Activated CD8-positive, alpha-beta memory T cell treated with anti-CD3 and anti-CD28 coated beads, Interleukin-2, amount 50 U/mL, for 1 hour (primary cell): ENCODE results near the gene TOPAZ1.

Experiments used
- DNase-seq: peaks from one replicate; pipeline ENCODE4 v3.0.0-alpha.2; 2020; ENCODE audit errors: extremely low read depth

Gene TOPAZ1

DNA sequence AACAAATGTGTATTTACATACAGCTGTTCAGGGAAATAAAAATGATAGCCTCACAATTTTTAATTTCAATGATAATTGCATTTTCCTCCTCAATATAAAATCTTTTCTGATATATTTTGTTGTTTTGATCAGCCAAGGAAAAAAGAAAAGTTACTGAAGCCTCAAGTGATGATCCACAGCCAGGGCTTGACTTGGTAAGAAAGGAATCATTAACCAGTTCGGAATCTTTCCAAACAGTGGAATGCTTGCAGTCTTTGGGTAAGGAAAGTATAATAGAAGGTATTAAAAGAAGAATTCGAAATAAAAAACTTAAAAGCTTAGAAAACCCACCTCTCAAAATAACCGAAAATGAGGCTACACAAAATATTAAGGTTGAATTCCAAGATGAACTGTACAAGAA is 1.0 kb downstream of the TOPAZ1 start:
- no peak for DNase-seq

DNA sequence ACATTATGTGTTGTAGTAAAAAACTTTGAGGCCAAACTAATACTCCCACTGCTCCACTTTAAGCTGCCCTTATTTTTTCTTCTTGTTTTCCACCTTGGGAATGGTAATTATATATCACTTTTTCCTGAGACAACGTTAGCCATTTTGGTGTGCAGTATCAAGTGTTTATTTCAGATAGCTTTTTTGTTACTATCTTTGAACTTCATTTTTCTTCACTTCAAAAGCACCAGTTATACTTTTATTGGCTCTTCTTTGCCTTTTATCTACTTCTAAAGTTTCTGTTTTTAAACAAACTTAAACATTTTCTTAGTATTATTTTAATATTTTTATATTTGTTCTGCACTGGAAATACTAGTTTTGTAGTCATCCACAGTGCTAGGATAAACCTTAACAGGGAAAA is 6.5 kb downstream of the TOPAZ1 start:
- DNase-seq = no peak

DNA sequence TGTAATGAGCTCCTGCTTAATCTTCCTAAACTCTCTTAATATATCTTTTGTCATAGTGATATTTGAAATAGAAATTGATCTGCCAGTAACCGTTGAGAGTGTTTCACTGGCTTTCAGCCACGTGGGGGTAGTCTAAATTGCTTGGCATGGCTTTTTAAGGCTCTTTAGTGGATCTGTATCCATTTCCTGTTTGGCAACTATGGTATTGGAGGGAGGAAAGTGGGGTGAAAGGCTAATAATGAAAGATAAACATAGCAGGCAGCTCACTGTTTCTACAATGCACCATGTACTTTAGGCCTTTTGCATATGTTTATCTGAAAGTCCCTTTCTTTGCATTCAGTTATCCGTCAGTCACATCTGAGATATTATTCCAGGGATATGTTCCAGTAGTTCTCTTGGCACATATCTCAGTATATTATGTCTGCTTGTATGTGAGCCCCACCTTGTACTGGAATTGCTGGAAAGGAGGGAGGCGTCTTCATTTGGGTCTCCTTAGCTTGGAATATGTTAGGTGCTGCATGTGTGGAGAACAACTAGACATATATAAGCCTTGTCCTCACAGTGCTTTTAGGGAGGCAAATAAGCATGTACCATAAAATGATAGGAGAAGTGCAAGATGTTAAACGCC is 10.8 kb downstream of the TOPAZ1 start:
- DNase-seq = no peak

DNA sequence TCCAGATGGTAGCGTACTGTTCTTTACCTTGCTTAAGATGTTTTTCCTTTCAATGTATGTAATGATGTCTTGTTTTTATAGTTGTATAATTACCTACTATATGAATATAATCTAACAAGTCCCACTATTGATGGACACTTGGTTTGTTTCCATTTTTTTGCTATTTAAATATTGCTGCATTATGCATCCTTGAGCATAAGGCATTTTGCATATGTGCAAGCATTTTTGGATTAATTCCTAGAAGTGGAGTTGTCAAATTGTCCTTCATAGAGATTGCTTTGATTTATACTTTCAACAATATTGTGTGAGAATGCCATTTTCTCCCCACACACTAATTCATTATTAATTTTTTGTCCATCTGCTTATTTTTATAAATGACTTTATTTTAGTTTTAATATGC is 17.7 kb downstream of the TOPAZ1 start:
- DNase-seq = no peak

DNA sequence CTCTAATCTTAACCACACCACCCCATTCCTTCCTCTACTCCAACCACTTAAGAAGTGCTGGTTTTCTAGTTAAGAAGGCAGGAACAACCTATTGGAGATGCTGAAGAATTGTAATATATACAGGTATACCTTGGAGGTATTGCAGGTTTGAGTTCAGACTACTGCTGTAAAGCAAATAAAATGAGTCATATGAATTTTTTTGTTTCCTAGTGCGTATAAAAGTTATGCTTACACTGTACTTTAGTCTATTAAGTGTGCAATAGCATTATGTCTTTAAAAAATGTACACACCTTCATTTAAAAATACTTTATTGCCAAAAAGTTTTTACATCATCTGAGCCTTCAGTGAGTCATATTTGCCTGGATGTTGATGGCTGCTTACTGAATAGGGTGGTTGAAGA is 22.5 kb downstream of the TOPAZ1 start:
- DNase-seq = no peak

DNA sequence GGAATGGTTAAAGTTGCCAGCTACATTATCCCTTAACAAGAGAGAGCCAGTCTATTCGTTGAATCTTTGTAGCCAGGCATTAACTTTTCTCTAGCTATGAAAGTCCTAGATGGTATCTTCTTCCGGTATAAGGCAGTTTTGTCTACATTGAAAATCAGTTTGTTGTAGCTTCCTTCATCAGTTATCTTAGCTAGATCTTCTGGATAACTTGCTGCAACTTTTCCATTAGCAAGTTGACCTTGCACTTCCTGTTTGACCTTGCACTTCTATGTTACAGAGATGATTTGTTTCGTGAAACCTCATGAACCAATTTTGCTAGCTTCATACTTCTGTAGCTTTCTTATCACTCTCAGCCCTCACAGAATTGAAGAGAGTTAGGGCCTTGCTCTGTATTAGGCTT is 24.1 kb downstream of the TOPAZ1 start:
- DNase-seq = no peak

DNA sequence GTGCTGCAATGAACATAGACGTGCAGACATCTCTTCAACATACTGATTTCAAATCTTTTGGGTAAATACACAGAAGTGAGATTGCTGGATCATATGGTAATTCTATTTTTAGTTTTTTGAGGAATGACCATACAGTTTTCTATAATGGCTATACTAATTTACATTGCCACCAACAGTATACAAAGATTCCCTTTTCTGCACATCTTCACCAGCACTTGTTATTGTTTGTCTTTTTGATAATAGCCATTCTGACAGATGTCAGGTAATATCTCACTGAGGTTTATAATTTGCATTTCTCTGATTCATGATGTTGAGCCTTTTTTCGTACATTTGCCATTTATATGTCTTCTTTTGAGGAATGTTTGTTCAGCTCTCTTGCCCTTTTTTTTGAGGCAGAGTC is 30.5 kb downstream of the TOPAZ1 start:
- DNase-seq = no peak

DNA sequence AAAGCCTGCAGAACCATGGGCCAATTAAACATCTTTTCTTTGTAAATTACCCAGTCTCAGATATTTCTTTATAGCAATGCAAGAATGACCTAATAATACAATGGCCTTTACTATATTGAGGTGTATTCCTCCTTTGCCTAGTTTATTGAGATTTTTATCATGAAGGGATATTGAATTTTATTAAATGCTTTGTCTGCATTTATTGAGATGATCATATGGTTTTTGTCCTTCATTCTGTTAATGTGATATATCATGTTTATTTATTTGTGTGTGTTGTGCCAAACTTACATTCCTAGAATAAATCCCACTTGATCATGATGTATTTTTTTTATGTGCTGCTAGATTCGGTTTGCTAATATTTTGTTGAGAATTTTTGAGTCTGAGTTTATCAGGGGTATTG is 36.2 kb downstream of the TOPAZ1 start:
- no peak for DNase-seq

DNA sequence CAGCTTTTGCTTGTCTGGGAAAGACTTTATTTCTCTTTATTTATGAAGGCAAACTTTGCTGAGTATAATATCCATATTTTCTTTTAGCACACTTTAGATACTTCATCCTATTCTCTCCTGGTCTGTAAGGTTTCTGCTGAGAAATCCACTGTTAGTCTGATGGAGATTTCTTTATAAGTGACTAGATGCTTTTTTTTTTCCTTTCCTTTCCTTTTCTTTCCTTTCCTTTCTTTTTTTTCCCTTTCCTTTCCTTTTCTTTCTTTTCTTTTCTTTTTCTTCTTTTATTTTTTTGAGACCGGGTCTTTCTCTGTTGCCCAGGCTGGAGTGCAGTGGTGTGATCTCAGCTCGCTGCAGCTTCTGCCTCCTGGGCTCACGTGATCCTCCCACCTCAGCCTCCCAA is 38.4 kb downstream of the TOPAZ1 start:
- no peak for DNase-seq

DNA sequence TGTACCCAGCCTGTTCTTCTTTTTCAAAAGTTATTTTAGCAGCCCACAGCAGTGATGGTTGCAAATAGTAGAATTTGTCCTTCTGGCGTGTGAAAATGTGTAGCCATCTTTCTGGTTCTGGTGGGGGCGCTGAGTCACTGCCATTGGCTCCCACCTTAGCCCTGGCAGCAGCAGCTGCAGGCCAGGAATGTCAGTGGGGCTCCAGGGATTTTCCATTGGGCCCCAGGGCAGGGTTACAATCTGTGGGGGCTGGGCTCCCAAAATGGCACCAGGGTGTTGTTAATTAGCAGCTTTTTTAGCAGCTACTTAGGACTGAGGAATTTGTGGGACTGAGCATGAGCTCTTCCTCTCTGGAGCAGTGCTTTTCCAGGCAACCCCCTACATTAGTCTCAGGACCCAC is 38.9 kb downstream of the TOPAZ1 start:
- no peak for DNase-seq

DNA sequence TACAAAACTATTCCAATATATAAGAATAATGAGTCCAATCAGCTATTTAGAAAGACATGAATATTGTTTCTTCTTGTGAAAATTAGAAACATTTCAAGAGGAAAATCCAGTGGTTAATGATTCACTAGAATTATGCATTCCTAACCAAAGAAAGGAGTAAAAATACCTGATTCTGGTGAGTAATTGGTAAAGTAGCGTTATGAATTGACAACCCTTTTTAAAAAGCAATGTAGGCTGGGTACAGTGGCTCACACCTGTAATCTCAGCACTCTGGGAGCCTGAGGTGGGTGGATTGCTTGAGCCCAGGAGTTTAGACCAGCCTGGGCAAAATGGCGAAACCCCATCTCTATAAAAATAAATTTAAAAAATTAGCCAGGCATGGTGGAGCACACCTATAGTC is 43.3 kb downstream of the TOPAZ1 start:
- DNase-seq = no peak

DNA sequence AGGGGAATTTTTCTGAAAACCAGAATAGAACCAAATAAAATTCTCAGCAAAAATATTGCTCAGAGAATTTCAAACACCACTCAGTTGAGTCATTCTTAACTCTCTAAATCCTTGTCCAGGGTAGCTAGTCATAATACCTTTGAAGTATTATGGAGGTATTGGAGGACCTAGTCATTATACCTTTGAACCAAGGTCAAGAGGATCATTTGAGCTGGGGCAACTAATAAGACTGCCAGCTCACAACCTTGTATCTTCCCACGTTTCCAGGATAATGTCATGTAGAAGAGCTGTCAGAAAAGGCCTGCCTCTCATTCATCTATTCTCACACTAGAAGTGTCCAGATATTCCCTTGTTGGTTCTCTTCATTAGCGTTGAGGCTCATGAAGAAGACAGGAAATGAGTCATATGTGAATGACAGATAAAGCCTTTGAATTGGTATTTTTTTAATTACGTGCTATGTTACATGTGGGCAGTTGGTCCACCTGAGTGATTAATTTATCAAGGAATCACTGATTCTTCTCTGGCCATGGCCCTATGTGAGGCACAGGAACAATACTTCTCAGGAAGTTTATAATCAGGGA is 48.3 kb downstream of the TOPAZ1 start:
- DNase-seq = no peak

DNA sequence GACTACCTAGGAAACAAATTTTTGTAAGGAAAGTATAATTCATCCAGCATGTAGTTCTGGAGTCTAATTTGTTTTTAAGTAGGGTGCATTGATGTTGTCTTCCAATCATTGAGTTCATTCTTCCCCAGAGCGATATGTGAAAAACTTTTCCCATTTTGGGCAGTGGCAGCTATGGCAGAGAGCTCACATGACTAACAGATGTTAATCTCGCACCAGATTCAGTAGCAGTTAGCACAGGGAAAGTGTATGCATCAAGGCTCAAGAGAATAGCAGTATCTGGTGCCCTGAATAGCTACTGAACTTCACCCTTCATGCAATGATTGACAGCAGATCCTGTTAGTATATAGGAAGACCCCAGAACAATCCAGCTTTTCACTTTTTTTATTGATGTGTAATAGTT is 50.6 kb downstream of the TOPAZ1 start:
- no peak for DNase-seq

DNA sequence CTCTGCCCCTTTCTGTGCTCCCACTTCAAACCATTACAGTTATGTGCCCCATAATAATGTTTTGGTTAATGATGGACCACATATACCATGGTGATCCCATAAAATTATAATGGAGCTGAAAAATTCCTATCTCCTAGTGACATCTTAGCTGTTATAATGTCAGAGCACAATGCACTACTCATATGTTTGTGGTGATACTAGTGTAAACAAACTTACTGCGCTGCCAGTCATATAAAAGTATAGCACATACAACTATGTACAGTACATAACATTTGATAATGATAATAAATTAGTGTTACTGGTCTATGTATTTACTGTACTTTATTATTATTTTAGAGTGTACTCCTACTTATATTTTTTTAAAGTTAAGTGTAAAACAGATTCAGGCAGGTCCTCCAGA is 51.3 kb downstream of the TOPAZ1 start:
- no peak for DNase-seq

DNA sequence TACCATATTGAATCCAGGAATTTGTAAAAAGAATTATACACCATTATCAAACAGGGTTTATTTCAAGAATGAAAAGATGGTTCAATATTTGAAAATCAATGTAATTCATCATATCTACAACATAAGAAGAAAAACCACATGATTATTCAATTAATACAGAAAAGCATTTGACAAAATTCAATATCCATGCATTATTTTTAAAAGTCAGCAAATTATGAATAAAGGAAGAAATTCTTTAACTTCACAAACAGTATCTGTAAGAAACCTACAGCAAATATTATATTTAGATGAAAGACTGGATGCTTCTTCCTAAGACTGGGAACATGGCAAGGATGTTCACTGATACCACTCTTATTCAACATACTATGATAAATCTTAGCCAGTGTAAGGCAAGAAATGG is 55.6 kb downstream of the TOPAZ1 start:
- DNase-seq = no peak

DNA sequence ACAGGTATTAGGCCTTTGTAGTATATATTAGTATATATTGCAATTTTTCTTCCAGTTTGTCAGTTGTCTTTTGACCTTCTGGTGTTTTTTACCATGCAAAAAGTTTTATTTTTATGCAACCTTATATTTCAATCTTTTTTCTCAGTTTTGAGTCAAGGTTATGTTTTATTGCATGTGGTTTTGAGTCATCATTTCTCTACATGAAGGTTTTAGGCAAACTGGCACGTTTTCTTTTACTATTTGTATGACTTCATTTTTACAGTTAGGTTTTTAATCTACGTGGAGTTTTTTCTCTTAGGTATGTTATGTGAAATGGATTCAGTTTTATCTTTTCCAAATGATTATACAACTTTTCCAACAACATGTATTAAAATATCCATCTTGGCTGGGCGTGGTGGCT is 60.1 kb downstream of the TOPAZ1 start:
- DNase-seq = no peak

DNA sequence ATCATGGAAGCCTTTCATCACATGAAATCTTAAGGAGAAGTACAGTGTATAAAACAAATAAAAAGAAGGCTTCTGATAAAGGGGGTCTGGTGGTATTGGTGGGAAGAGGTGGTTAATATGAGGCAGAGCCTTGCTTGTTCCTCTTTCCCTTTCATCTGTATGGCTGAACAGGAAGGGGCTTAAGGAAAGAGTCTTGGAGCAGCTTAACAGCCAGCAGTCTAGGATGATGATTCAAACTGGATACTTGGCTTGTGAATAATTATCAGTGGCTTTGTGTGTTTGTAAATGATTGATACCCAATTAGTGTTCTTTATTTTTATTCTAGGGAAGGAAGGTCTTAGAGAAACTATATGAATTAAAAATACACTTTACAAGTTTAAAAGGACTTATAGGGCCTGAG is 67.8 kb downstream of the TOPAZ1 start:
- DNase-seq = no peak

DNA sequence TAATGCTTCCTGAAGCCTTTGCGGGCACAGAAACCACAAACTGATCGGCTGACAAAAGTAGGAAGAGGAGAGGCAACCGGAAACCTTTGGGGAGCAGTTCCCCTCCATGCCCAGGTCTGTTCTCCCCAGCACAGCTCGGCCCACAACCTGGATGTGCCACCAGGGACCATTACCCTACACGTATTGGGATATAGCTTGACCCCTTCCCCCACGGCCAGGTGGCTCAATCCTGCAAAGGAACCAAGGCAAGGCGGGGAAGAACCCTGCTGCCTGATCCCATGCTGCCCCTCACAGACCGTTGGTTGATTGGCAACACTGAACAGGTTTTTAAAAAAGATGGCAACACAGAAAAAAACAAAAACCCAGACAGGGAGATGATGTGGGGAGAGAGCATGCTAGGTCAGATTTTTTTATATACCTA is 77.2 kb downstream of the TOPAZ1 start:
- no peak for DNase-seq

DNA sequence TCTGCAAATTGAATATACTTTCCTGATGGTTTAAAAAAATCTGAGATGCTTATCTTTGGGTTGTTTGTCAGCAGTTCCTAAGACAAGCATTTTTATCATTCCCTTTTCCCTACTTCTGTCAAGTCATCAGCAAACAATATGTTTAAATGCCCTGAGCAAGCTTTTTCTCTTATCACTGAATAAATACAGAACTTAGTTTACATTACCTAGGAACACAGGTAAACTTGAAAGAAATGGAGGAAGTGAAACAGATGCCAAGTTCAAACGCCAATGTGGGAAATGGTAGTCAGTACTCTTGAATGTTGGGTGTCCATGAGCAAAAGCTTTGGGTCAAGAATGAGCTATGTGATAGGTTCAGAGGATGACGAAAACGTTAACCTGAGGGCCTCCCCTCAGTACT is 79.6 kb downstream of the TOPAZ1 start:
- no peak for DNase-seq

DNA sequence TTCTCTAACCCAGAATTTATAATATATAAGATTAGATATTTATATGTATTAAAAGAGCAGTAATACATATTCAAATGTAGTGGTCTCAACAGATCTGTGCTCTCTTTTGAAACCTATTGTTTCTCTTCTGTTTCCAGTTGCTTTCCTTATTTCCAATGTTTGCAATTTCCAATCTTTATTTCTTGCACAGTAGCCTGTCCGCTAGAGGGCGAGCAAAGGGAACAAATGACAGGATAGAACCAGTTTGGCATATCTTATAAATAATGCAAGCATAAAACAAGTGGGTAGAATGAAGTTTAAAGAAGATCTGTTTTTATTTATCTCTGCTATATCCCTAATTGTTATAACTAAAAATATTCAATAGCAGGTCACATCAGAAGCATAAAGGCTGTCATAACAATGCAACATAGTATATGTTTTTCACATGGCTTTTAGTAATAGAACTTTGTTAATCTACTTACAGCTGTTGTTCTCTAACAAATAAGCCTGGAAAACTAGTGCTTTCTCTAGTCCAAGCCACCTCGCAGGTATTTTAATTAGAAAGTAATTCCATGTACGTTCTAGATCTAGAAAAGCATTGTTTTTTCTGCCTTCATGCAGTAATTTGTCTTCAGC is 81.8 kb downstream of the TOPAZ1 start:
- DNase-seq = no peak

DNA sequence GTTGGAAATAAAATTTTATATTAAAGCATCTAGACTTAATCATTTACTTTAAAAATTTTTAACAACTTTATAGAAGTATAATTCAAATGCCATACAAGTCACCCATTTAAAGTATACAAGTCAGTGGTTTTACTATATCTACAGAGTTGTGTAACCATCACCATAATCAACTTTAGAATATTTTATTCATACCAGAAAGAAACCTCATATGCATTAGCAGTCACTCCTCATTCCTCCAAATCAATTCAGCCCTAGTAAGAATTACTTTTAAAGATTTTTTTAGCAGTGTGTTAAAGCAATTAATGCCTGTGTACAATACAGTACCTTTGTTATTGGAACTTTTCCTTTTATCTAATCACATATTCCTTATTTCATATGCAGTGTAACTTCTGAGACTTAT is 82.9 kb downstream of the TOPAZ1 start:
- no peak for DNase-seq

DNA sequence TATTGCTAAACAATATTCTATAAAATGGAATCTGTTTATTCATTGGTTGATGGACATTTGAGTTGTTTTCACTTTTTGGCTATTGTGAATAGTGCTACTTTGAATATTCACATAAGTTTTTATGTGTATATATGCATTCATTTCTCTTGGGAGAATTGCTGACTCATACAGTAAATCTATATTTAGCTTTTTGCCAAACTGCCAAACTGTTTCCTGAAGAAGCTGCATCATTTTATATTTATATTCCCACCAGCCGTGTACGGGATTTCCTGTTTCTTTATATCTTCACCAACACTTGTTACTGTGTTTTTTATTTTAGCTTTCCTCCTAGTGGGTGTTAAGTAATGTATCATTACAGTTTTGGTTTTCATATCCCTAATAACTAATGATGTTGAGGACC is 84.3 kb downstream of the TOPAZ1 start:
- DNase-seq = no peak

DNA sequence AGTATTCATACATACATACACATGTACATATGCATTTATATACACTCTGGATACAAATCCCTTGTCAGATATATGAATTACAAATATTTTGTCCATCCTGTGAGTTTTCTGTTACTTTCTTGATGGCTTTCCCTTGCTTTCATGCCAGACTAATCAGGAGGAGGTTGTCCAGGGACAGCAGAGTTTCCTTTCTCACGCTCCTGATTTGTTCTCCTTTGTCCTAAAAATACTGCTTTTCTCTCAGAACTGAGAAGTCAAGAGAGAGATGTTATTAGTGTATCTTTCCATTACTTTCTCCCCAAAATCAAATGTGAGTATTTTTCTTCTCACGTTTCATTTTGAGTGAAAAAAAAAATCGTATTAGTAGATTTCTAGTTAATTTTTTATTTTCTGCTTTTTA is 84.8 kb downstream of the TOPAZ1 start:
- DNase-seq = no peak

DNA sequence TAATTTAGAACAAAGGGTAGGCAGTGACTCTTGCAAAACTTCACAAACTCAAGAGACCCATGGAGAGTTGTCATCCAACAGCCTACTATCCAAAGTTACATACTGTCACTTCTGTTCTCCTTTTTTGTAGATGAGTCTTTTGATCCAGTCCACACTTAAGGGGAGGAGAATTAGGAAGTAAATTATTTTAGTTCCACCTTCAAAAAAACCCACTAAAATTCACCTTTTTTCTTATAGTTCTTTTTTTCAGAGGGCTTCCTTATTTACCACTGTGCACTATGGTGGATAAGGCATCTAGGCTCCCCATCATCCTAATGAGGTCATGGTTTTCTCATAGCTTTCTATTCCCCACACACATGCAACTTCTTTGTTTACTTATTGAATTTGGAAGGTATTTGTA is 88.3 kb downstream of the TOPAZ1 start:
- no peak for DNase-seq
